Ishikawa (cell line): Measurements from ENCODE around the gene XRCC3.

Experiments
- CEBPB ChIP-seq: IDR thresholded peaks from 2 replicates; pipeline ENCODE4 v1.6.1; 2012
- CREB1 ChIP-seq: IDR thresholded peaks from 2 replicates; pipeline ENCODE4 v1.6.1; 2012; ENCODE audit warnings: low read depth
- EGR1 ChIP-seq: IDR thresholded peaks from 2 replicates; pipeline ENCODE4 v1.6.1; 2012
- EP300 ChIP-seq: IDR thresholded peaks from 2 replicates; pipeline ENCODE4 v1.6.1; 2012; ENCODE audit warnings: borderline replicate concordance
- FOXM1 ChIP-seq: IDR thresholded peaks from 2 replicates; pipeline ENCODE4 v1.6.1; 2012; ENCODE audit warnings: low read depth, borderline replicate concordance
- NFIC ChIP-seq: IDR thresholded peaks from 2 replicates; pipeline ENCODE4 v1.6.1; 2012
- RAD21 ChIP-seq: IDR thresholded peaks from 2 replicates; pipeline ENCODE4 v1.6.1; 2012; ENCODE audit warnings: low read depth
- TAF1 ChIP-seq: IDR thresholded peaks from 2 replicates; pipeline ENCODE4 v1.6.1; 2012; ENCODE audit warnings: low read depth, mild to moderate bottlenecking
- TCF12 ChIP-seq: IDR thresholded peaks from 2 replicates; pipeline ENCODE4 v1.6.1; 2012; ENCODE audit warnings: low read depth
- TEAD4 ChIP-seq: IDR thresholded peaks from 2 replicates; pipeline ENCODE4 v1.6.1; 2012
- YY1 ChIP-seq: IDR thresholded peaks from 2 replicates; pipeline ENCODE4 v1.6.1; 2012; ENCODE audit warnings: low read depth
- ZBTB7A ChIP-seq: IDR thresholded peaks from 2 replicates; pipeline ENCODE4 v1.6.1; 2012; ENCODE audit warnings: low read depth
- TF ChIP-seq, protein P1 (sequence below): IDR thresholded peaks from 2 replicates; pipeline ENCODE4 v1.6.1; 2012; ENCODE audit warnings: low read depth, mild to moderate bottlenecking
- TF ChIP-seq, protein P2 (sequence below): IDR thresholded peaks from 2 replicates; pipeline ENCODE4 v1.6.1; 2012
- TF ChIP-seq, protein P3 (sequence below): IDR thresholded peaks from 2 replicates; pipeline ENCODE4 v1.6.1; 2012

The XRCC3 gene

DNA sequence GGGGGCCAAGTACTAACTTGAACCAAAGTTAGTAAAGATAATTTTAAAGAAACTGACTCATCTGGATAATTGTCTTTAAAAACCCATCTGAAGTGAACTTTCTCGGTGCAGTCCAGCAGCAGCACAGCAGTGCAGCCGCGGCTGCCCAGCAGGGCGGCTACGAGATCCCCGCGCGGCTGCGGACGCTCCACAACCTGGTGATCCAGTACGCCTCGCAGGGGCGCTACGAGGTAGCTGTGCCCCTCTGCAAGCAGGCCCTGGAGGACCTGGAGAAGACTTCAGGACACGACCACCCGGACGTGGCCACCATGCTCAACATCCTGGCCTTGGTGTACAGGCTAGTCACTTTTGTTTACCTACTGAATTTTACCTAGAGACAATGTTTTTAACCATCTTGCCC lies 52.7 kb downstream of the XRCC3 start:
- TF ChIP-seq NFIC (no peak), TAF1 (no peak), TEAD4 (no peak), FOXM1 (no peak), RAD21 (no peak), YY1 (no peak), EGR1 (no peak)
- TF ChIP-seq, protein P1, sequence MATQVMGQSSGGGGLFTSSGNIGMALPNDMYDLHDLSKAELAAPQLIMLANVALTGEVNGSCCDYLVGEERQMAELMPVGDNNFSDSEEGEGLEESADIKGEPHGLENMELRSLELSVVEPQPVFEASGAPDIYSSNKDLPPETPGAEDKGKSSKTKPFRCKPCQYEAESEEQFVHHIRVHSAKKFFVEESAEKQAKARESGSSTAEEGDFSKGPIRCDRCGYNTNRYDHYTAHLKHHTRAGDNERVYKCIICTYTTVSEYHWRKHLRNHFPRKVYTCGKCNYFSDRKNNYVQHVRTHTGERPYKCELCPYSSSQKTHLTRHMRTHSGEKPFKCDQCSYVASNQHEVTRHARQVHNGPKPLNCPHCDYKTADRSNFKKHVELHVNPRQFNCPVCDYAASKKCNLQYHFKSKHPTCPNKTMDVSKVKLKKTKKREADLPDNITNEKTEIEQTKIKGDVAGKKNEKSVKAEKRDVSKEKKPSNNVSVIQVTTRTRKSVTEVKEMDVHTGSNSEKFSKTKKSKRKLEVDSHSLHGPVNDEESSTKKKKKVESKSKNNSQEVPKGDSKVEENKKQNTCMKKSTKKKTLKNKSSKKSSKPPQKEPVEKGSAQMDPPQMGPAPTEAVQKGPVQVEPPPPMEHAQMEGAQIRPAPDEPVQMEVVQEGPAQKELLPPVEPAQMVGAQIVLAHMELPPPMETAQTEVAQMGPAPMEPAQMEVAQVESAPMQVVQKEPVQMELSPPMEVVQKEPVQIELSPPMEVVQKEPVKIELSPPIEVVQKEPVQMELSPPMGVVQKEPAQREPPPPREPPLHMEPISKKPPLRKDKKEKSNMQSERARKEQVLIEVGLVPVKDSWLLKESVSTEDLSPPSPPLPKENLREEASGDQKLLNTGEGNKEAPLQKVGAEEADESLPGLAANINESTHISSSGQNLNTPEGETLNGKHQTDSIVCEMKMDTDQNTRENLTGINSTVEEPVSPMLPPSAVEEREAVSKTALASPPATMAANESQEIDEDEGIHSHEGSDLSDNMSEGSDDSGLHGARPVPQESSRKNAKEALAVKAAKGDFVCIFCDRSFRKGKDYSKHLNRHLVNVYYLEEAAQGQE = no peak
- TF ChIP-seq, protein P2, sequence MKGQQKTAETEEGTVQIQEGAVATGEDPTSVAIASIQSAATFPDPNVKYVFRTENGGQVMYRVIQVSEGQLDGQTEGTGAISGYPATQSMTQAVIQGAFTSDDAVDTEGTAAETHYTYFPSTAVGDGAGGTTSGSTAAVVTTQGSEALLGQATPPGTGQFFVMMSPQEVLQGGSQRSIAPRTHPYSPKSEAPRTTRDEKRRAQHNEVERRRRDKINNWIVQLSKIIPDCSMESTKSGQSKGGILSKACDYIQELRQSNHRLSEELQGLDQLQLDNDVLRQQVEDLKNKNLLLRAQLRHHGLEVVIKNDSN = no peak

DNA sequence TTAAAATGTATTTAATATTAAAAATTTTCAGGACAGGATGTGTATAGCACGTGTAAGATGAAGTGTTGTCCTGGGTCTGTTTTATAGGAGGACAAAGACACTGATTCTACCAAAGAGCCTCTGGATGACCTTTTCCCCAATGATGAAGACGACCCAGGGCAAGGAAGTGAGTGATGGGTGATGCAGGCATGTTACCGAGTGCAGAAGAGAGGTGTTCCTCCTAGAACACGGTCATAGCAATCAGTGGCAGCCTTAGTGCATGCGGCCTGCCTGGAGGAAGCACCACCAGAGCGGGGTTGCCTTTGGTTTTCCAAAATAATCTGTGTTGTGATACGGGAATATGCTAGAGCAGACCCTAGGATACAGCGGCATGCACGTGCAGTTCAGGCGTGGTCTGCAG lies 53.2 kb downstream of the XRCC3 start:
- no peak for TF ChIP-seq RAD21
- no peak for TF ChIP-seq TAF1
- TF ChIP-seq ZBTB7A = no peak
- no peak for TF ChIP-seq CREB1
- TF ChIP-seq YY1 = no peak
- TF ChIP-seq CEBPB = no peak
- TF ChIP-seq EGR1 = no peak
- TF ChIP-seq, protein P3, sequence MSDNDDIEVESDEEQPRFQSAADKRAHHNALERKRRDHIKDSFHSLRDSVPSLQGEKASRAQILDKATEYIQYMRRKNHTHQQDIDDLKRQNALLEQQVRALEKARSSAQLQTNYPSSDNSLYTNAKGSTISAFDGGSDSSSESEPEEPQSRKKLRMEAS = no peak
- TF ChIP-seq, protein P1 = no peak
- TF ChIP-seq FOXM1 = no peak
- no peak for TF ChIP-seq EP300
- TF ChIP-seq, protein P2 = no peak
- TF ChIP-seq TEAD4 = no peak
- no peak for TF ChIP-seq NFIC
- TF ChIP-seq TCF12 = no peak

DNA sequence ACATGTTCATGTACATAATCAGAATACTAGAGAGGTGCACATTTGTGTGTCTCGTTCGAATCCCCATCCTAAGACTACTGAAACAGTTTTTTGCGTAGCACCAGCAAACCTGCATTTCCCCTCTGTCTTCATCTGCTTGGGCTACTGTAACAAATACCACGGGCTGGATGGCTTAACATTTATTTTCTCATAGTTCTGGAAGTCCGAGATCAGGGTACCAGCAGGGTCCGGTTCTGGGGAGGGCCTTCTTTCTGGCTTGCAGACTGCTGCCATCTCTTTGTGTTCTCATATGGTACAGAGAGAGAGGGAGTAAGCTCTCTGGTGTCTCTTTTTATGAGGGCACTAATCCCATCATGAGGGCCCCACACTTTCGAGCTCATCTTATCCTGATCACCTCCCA lies 55.6 kb downstream of the XRCC3 start:
- TF ChIP-seq, protein P2 = no peak
- TF ChIP-seq, protein P3 = no peak
- no peak for TF ChIP-seq EP300
- TF ChIP-seq, protein P1 = no peak
- TF ChIP-seq TAF1 = no peak
- no peak for TF ChIP-seq ZBTB7A
- TF ChIP-seq TCF12 = no peak

DNA sequence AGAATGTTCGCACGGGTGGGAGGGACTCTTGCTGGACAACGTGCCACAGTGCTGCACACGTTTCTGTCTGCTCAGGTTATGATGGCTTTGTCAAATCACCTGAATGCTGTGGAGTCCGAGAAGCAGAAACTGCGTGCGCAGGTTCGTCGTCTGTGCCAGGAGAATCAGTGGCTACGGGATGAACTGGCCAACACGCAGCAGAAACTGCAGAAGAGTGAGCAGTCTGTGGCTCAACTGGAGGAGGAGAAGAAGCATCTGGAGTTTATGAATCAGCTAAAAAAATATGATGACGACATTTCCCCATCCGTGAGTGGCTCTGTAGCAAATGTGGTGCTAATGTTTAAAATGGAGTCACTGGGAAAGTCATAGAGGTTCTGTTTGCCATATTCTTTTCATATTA lies 57.8 kb downstream of the XRCC3 start:
- no peak for TF ChIP-seq TEAD4
- TF ChIP-seq EGR1 = no peak
- no peak for TF ChIP-seq CREB1
- TF ChIP-seq, protein P1 = no peak
- no peak for TF ChIP-seq YY1
- TF ChIP-seq RAD21 = no peak
- TF ChIP-seq, protein P2 = no peak
- TF ChIP-seq FOXM1 = no peak
- no peak for TF ChIP-seq ZBTB7A
- TF ChIP-seq, protein P3 = no peak
- no peak for TF ChIP-seq TCF12
- TF ChIP-seq NFIC = no peak
- no peak for TF ChIP-seq CEBPB
- TF ChIP-seq EP300 = no peak
- no peak for TF ChIP-seq TAF1
